ENCODE measurements around the gene FLII. TPM values are rescaled to one million over a fixed set of nuclear protein-coding genes. Genes with fewer than 3 reads are reported as not detected.

FLII gene
- total and polyA plus RNA-seq, 2 of the 13 experiments (the other 11 are each of a cell fraction or from before 2014, with no cell fraction given), result 130 to 303 TPM

GRCh38 chr17:18256351-18256750 lies 2.2 kb downstream of the FLII start:
- WGBS (ENCODE audit: low lambda C conversion rate), result 96% methylated on average over 2 of the region's 11 CpGs
- Histone ChIP-seq H3K4me2 (ENCODE audit: low read depth, low read length) (peak overlapping the region; percentile 99; the same call in 1 of the 2 replicates), H3K27me3 (ENCODE audit: control insufficient read depth in 1 of 2, insufficient read depth in 2 of 2, low read length in 2 of 2) (no peaks in the 10 kb centered on the region; a peak in 1 of 5 replicates), H2AFZ (ENCODE audit: low read length) (no peak overlapping the region), H3K9me3 (ENCODE audit: low read length) (no peaks in the 10 kb centered on the region), H3K36me3 (replicated peaks in 1 of 2; ENCODE audit: control insufficient read depth in 1 of 2, insufficient read depth in 2 of 2, low read length in 2 of 2) (peaks cover 26 to 45% of the 10 kb centered on the region in 2 experiments; a peak in 4 of 5 replicates), H3K4me3 (replicated peaks in 1 of 3; ENCODE audit: insufficient read depth in 1 of 3, low read depth in 2 of 3, low read length in 3 of 3) (peak overlapping the region in 1 of 3 experiments; percentile 87; a peak in 1 of 6 replicates), H3K27ac (ENCODE audit: extremely low read length, insufficient read depth, low read length) (no peak overlapping the region), H3K79me2 (ENCODE audit: insufficient read depth, low read length) (peaks cover 23% of the 10 kb centered on the region), H3K9ac (ENCODE audit: insufficient read depth, low read depth, low read length) (no peak overlapping the region; the same call in 1 of the 2 replicates), H4K20me1 (ENCODE audit: insufficient read depth, low read length) (peaks cover 8% of the 10 kb centered on the region; the same call in 1 of the 2 replicates), H3K4me1 (ENCODE audit: insufficient read depth, low read length) (peaks cover 23% of the 10 kb centered on the region)
- in situ Hi-C loops (cut with HindIII; ENCODE audit: extremely low pct_ligation_motif_present, low pct_unique_long_range_greater_than_20kb) (loop anchor here (5.0 kb wide), 1 partner anchor 34 kb away; no protein-coding TSS in a partner anchor), intact Hi-C loops (cut with micrococcal nuclease; ENCODE audit: unreplicated experiment) (loop anchor here (5.0 kb wide), 1 partner anchor 61 kb away; the partner anchor contains the start of gene SMCR8)
- ATAC-seq, result no peak
- CTCF ChIA-PET (ENCODE audit: low intra/inter-chr PET ratio, low total read pairs), result no interaction called here
- TF ChIP-seq NPAS2 (CRISPR knock-in tag; IDR thresholded peaks at IDR 0.05; ENCODE audit: borderline replicate concordance) (no peak), REST (IDR thresholded peaks at IDR 0.05; ENCODE audit: borderline replicate concordance in 1 of 2, low read depth in 1 of 2, low read length in 2 of 2) (peak; percentile 34 to 82), ONECUT2 (CRISPR knock-in tag; IDR thresholded peaks at IDR 0.05) (no peak)
- no TSS peak for BruUV-seq (replicated peaks)
- no peak for DNase-seq (ENCODE audit: low spot score)
- POLR2A ChIA-PET, result no interaction called here
- FAIRE-seq, result no peak

All from HepG2 (cell line).